ENCODE measurements around the gene GDPD1.
"Not testable (repeated sequence)": the region's sequence is repeated elsewhere in the genome, so short reads cannot be mapped to it uniquely, and the experiment has no call there.

The GDPD1 gene

DNA sequence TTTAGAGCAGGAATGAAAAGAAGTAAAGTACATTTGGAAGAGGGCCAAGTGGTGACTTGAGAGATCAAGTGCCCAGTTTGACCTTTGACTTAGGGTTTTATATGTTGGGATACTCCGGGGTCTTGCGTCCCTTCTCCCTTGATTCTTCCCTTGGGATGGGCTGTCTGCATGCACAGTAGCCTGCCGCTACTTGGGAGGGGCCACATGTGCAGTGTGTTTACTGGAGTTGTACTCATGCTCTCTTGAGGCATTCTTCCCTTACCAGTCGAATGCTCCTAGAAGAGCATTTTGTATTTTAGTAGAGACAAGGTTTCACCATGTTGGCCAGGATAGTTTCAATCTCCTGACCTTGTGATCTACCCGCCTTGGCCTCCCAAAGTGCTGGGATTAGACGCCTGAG lies 23.8 kb downstream of the GDPD1 start:
- no peak for DNase-seq (ENCODE audit: low read depth in 2 of 2)

- no peak for DNase-seq (ENCODE audit: low read depth in 2 of 2)
These were observed 34.4 kb downstream of the GDPD1 start for GRCh38 chr17:59254742-59255141.

GRCh38 chr17:59257101-59257500 lies 36.8 kb downstream of the GDPD1 start:
- no peak for DNase-seq (ENCODE audit: low read depth in 2 of 2)

GRCh38 chr17:59260722-59261121 lies 40.4 kb downstream of the GDPD1 start:
- no peak for DNase-seq (ENCODE audit: low read depth in 2 of 2)

GRCh38 chr17:59266745-59267144 lies 46.4 kb downstream of the GDPD1 start:
- no peak for DNase-seq (ENCODE audit: low read depth in 2 of 2)

DNA sequence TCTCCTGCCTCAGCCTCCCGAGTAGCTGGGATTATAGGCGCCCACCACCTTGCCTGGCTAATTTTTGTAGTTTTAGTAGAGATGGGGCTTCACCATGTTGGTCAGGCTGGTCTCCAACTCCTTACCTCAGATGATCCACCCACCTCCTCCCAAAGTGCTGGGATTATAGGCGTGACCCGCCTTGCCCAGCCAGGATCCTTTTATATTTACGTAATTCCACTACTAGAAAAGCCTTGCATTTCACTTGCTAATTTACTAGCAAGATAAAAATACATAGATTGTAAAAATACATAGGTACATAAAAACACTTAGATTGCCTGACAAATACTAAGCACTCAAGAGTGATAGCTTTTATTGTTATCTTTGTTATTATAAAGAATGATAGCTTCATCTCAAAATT lies 47.5 kb downstream of the GDPD1 start:
- DNase-seq (ENCODE audit: low read depth in 2 of 2) = no peak

GRCh38 chr17:59275618-59276017 lies 55.3 kb downstream of the GDPD1 start:
- no peak for DNase-seq (ENCODE audit: low read depth in 2 of 2)

DNA sequence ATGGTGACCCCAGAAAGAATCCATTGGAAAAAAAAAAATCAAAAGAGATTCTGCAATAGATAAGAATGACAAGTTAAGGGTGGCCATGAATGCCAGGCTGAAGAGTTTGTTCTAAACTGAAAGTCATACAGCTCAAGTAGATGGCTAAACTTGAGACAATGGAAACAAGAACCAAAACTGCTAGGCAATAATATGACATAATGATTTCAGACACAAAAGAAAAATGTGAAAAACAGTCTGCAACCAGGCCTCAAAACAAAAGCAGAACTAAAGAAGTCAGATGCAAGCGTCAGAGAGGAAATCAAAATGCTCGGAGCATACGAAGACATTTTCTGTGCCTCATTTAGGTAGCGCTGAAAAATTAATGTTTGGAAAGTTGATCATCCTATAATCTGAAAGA lies 56.7 kb downstream of the GDPD1 start:
- DNase-seq (ENCODE audit: low read depth in 2 of 2) = no peak

- DNase-seq (ENCODE audit: low read depth in 2 of 2) = no peak
These were observed 58.1 kb downstream of the GDPD1 start for GRCh38 chr17:59278406-59278805.

DNA sequence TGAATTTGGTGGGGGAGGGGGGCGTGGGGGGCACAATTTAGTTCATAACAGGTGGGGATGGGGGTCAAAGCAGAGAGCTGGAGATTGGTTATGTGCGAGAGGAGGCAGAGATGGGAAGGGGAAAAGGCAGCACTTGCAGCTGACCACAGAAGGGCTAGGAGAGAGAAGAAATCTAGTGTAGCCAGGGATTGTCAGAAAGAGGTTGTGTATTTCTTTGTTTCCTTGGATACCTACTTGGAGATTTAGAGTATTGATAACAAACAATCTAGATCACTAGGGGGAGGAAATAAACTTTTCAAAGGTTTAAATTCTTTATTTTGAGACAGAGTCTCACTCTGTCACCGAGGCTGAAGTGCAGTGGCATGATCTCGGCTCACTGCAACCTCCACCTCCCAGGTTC lies 64.0 kb downstream of the GDPD1 start:
- no peak for DNase-seq (ENCODE audit: low read depth in 2 of 2)

DNA sequence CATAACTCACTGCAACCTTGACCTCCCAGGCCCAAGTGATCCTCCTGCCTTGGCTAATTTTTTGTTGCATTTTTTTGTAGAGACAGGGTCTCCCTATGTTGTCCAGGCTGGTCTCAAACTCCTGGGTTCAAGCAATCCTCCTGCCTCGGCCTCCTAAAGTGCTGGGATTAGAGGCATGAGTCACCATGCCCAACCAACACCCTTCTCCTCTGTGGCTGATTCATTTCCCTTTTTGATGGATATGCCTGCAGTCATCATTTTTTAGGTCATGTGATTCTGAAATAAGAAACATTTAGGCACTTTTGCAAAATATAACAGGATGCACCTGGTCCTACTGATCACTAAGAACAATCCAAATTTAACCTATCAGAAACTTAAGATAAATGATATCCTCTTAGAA lies 67.1 kb downstream of the GDPD1 start:
- no peak for DNase-seq (ENCODE audit: low read depth in 2 of 2)

DNA sequence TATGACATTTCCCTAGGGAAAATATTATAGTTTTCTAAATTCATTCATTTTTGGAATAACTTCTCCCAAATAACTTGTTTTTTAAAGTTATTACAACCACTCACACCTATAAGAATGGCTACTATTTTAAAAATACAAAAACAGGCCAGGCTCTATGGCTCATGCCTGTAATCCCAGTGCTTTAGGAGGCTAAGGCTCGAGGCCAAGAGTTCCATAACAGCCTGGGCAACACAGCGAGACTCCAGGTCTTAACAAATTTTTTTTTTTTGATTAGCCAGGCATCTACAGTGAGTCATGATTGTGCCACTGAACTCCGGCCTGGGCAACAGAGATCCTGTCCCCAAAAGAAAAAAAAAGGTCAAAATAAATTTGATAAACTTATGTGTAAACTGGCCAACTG lies 67.6 kb downstream of the GDPD1 start:
- no peak for DNase-seq (ENCODE audit: low read depth in 2 of 2)

GRCh38 chr17:59289981-59290301 lies 69.6 kb downstream of the GDPD1 start:
- no peak for DNase-seq (ENCODE audit: low read depth in 2 of 2)

DNA sequence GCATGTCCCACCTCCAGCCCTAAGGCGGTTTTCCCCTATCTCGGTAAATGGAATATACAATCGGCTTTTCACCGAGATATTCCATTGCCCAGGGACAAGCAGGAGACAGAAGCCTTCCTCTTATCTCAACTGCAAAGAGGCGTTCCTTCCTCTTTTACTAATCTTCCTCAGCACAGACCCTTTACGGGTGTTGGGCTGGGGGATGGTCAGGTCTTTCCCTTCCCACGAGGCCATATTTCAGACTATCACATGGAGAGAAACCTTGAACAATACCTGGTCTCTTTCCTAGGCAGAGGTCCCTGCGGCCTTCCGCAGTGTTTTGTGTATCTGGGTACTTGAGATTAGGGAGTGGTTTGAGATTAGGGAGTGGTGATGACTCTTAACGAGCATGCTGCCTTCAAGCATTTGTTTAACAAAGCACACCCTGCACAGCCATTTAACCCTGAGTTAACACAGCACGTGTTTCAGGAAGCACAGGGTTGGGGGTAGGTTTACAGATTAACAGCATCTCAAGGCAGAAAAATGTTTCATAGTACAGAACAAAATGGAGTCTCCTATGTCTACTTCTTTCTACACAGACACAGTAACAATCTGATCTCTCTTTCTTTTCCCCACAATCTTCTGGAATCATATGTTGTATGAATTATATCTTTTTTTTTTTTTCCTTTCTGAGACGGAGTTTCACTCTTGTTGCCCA lies 70.1 kb downstream of the GDPD1 start:
- DNase-seq (ENCODE audit: low read depth in 2 of 2) = not testable (repeated sequence)

DNA sequence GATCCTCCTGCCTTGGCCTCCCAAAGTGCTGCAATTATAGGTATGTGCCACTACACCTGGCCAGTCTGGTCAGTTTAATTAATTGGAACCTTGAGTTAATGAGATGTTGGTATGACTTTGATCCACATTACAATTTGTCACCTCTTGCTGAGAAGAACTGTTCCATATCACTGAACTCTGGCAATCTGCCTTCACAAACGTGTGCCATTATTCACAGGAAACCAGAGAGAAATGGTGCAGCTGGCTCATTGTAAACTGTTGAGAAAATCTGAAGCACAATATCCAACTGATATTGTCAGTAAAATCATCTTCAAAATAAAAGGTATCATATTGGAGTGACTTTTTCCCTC lies 71.8 kb downstream of the GDPD1 start:
- DNase-seq (ENCODE audit: low read depth in 2 of 2) = no peak

GRCh38 chr17:59296190-59296589 lies 75.9 kb downstream of the GDPD1 start:
- DNase-seq (ENCODE audit: low read depth in 2 of 2) = no peak

- no peak for DNase-seq (ENCODE audit: low read depth in 2 of 2)
These were observed 78.2 kb downstream of the GDPD1 start for GRCh38 chr17:59298521-59298920.

- no peak for DNase-seq (ENCODE audit: low read depth in 2 of 2)
These were observed 79.2 kb downstream of the GDPD1 start for GRCh38 chr17:59299400-59300092.

GRCh38 chr17:59300941-59301340 lies 80.6 kb downstream of the GDPD1 start:
- no peak for DNase-seq (ENCODE audit: low read depth in 2 of 2)

DNA sequence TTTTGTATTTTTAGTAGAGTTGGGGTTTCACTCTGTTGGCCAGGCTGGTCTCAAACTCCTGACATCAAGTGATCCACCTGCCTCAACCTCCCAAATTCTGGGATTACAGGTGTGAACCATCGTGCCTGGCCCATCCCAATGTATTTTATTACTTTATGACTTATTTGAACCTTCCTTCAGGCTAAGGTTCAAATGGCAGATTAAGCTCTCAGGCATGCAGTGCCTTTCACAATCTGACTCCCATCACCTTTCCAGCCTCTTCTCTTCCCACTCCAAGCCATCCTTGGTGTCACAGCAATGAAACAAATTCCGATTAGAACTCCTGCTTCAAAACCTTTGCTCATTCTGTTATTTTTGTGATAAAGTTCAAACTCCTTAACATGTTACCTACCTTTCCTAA lies 84.5 kb downstream of the GDPD1 start:
- DNase-seq (ENCODE audit: low read depth in 2 of 2) = no peak

DNA sequence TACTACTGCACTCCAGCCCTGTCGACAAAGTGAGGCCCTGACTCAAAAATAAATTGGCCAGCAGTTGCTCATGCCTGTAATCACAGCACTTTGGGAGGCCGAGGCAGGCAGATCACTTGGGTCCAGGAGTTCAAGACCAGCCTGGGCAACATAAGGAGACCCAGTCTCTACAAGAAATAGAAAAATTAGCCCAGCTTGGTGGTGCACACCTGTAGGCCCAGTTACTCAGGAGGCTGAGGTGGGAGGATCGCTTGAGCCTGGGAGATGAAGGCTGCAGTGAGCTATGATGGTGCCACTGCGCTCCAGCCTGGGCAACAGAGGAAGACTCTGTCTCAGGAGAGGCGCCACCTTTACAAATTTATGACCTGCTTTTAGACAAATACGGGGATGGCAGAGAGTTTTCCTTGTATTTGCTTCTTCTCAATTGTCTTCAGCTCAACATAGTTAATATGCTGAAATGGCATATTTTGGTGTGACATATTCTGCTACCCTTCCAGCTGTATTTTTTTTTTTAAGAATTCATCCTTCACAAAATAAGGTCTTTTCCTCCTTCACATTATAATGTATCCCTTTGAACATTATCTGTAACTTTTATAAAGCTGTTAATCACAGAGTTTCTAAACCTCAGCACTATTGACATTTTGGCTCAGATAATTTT lies 90.1 kb downstream of the GDPD1 start:
- no peak for DNase-seq (ENCODE audit: low read depth in 2 of 2)

GRCh38 chr17:59311051-59311468 lies 90.7 kb downstream of the GDPD1 start:
- no peak for DNase-seq (ENCODE audit: low read depth in 2 of 2)

DNA sequence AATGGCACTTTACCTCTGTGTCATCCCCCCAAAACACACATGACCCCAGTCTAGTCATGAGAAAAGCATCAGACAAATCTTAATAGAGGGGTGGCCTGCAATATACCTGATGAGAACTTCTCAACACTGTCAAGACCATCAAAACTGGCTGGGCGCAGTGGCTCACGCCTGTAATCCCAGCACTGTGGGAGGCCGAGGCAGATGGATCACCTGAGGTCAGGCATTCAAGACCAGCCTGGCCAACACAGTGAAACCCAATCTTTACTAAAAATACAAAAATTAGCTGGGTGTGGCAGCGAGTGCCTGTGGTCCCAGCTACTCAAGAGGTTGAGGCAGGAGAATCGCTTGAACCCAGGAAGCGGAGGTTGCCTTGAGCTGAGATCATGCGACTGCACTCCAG lies 91.2 kb downstream of the GDPD1 start:
- DNase-seq (ENCODE audit: low read depth in 2 of 2) = not testable (repeated sequence)
